Putamen (tissue), 1 donor: Measurements from ENCODE around the gene TBX10.
"Not testable (repeated sequence)": the region's sequence is repeated elsewhere in the genome, so short reads cannot be mapped to it uniquely, and the experiment has no call there.

ENCODE experiments used
- DNase-seq: peaks from one replicate; pipeline ENCODE4 v3.0.0-alpha.2; 2016; ENCODE audit warnings: low spot score

The TBX10 gene

DNA sequence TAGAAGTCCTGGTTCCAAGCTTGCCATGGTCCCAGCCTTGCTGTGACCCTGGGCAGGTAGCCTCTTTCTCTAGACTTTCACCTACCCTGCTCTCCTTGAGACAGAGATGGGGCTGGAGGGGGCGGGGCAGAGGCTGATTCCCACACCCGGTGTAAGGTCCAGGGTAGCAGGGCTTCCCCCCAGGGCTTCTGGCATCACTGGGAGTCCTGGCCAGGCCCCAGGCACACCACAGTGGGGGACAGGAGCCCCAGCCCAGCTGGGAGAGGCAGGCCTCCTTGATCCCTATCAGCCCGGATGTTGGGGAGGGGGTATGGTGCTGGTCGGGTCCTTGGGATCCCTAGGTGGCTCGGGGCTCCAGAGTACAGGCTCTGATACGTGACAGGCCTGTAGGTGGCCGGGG, 8.2 kb downstream of the TBX10 start:
- no peak for DNase-seq

GRCh38 chr11:67630943-67631331, 8.6 kb downstream of the TBX10 start:
- no peak for DNase-seq

GRCh38 chr11:67630228-67630942, 9.2 kb downstream of the TBX10 start:
- peak; percentile 95 for DNase-seq

DNA sequence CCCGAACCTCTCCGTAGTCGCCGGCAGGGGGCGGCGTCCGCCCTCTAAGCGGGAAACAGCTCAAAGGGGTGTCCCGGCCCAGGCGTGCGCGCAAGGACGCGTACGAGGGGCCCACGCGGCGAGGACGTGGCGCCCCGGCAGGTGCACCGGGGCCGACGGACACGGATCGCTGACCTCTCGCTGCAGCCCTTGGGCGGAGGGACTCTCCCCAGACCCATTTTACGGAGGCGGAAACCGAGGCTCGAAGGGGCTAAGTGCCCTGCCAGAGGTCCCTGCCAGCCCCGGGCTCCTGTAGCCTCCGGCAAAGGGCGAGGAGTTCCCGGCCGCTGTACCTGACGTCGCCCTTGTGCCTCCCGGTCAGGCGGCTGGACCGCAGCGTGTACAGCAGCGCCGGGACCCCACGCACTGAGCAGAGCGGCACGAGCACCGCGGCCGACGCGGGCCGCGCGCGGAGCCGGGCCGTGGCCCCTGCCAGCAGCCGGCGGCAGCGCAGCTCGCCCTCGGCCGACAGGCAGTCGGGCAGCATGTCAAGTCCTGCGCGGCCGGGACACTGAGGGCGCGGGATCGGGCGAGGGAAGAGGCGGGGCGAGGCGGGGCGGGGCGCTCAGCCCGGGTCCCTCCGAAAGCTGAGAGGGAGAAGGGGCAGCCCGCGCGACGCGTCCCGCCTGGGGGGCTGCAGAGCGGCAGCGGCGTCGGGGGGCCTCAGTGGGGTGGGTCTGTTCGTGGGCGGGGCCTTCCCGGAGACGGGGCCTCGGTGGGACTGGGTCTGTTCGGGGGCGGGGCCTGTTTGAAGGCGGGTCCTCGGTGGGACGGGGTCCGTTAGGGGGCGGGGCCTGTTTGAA, 10.0 kb downstream of the TBX10 start, which contains the start of gene NUDT8:
Gene NUDT8, minus strand, starts transcription at position 552 of the 842 bp plus-strand sequence. Its CDS starts 26 bp downstream, at position 526.
- DNase-seq: peak; percentile 71

DNA sequence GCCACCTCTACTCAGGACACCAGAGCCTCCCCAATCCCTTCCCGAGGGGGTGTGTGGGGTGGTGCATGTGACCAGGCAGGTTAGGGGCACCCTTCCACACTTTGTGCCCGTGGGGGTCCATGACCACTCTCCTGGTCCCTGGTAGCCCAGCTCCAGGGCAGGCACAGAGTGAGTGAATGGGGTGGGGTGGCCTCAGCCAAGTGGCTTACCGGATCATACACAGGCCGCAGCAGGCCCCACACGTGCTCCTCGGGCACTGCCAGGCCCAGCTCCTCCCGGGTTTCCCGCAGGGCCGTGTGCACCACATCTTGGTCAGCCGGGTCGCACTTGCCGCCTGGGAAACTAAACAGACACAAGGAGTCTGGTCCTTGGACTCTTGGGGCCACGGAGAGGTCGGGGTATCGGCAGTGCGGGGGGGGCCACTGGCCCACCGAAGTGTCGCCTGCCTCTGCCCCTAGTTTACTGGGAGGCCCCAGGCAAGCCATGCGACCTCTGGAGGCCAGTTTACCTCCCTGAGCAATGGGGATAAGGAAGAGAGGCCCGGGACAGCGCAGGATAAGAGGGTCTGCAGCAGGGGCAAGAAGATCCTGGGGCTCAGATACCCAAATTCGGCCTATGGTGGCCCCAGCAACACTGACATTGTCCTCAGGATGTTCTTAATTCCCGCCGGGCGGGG, 10.7 kb downstream of the TBX10 start:
- no peak for DNase-seq

GRCh38 chr11:67627812-67628624, 11.5 kb downstream of the TBX10 start:
- no peak for DNase-seq

- DNase-seq: no peak
Measured at GRCh38 chr11:67627441-67627811, 12.1 kb downstream of the TBX10 start.

DNA sequence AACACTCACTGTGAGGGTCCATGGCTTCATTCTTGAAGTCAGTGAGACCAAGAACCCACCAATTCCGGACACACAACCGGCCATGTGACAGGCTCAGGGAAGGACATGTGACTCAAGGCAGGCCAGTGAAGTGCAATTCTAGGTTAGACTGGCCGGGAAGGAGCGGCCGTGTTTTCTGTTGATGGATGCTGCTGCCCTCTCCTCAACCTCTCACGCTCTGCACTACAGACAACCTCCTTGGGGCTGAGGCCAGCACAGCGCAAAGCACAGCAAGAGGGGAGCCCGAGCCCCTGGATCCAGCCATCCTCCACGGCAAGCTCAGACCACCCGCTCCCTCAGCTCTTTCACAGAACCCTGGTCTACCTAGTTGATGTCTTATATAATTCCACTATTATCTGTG, 12.6 kb downstream of the TBX10 start:
- no peak for DNase-seq

- DNase-seq: not testable (repeated sequence)
Measured at GRCh38 chr11:67626131-67626833, 13.3 kb downstream of the TBX10 start.

- not testable (repeated sequence) for DNase-seq
Measured at GRCh38 chr11:67623795-67624194, 15.8 kb downstream of the TBX10 start.

GRCh38 chr11:67622905-67623304, 16.7 kb downstream of the TBX10 start:
- not testable (repeated sequence) for DNase-seq

- DNase-seq: not testable (repeated sequence)
Measured at GRCh38 chr11:67621928-67622327, 17.6 kb downstream of the TBX10 start.

DNA sequence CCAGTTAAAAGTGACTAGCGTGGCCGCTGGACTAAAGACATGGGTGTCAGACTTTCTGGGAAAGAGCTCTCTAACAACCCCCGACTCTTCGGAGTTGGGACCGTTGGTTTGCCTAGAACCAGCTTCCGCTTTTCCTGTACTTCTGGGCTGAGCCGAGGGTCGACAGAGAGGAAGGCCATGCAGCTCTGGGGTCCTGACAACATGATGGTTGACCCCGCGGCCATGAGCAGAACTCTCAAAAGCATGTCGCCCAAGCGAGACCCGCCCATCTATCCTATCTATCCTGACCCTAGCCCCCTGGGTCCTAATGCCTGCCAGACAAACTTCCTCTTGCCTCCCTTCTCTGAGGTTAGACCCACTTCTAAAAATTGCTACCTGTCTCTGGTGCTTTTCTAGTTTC, 18.9 kb downstream of the TBX10 start:
- DNase-seq: not testable (repeated sequence)

DNA sequence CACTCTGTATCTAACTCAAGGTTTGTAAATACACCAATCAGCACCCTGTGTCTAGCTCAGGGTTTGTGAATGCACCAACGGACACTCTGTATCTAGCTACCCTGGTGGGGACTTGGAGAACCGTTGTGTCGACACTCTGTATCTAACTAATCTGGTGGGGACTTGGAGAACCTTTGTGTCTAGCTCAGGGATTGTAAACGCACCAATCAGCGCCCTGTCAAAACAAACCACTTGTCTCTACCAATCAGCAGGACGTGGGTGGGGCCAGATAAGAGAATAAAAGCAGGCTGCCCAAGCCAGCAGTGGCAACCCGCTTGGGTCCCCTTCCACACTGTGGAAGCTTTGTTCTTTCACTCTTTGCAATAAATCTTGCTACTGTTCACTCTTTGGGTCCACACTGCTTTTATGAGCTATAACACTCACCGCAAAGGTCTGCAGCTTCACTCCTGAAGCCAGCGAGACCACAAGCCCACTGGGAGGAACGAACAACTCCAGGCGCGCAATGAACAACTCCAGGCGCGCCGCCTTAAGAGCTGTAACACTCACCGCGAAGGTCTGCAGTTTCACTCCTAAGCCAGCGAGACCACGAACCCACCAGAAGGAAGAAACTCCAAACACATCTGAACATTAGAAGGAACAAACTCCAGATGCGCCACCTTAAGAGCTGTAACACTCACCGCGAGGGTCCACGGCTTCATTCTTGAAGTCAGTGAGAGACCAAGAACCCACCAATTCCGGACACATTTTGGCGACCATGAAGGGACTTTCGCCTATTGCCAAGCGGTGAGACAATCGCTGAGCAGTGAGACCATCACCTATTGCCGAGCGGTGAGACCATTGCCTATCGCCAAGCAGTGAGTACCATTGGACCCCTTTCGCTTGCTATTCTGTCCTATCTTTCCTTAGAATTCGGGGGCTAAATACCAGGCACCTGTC, 19.6 kb downstream of the TBX10 start:
- not testable (repeated sequence) for DNase-seq

- DNase-seq: not testable (repeated sequence)
Measured at GRCh38 chr11:67618901-67619659, 20.5 kb downstream of the TBX10 start.

GRCh38 chr11:67617243-67617953, 22.2 kb downstream of the TBX10 start:
- DNase-seq: no peak

DNA sequence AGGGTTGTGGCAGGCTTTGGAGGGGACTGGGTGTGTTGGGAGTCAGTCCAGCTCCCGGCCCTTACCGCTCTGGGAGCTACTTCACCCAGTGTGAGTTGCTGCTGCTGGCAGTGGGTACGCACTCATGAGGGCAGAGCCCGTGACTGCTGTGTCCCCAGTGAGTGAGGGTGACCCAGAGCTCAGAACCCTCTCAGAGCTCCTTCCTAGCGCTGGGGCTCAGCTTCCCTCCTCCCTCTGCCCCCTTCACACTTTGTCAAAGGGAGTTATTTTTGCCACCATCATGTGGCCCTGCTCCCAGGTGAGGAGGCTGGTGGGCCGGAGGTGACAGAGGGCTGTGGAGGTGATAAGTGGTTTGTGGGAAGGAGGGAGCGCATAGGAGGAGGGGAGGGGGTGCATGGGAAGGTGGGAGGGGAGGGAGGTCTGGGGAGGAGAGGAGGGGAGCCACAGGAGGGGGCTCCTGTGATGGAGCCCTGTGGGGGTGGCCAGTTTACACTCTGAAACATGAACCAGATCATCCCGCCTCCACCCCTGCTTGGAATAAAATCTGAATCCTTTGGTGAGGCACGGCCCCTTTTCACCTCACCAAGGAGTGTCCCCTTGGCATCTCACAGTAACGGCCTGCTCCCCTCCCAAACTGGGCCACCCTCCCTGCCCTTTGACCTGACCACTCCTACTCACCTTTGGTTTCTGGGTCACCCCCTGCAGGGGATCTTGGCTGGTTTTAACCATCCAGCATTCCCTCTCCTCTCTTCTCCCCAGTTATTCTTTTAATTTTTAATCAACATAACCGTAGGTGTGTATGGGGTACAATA, 22.9 kb downstream of the TBX10 start:
- peak; percentile 33 for DNase-seq
